ENCODE results near the gene CDK2AP2. TPM values are rescaled to one million over a fixed set of nuclear protein-coding genes. Genes with fewer than 3 reads are reported as not detected.

CDK2AP2 gene
- total RNA-seq, 1 donor from 2014 or later, result 45.0 TPM

DNA sequence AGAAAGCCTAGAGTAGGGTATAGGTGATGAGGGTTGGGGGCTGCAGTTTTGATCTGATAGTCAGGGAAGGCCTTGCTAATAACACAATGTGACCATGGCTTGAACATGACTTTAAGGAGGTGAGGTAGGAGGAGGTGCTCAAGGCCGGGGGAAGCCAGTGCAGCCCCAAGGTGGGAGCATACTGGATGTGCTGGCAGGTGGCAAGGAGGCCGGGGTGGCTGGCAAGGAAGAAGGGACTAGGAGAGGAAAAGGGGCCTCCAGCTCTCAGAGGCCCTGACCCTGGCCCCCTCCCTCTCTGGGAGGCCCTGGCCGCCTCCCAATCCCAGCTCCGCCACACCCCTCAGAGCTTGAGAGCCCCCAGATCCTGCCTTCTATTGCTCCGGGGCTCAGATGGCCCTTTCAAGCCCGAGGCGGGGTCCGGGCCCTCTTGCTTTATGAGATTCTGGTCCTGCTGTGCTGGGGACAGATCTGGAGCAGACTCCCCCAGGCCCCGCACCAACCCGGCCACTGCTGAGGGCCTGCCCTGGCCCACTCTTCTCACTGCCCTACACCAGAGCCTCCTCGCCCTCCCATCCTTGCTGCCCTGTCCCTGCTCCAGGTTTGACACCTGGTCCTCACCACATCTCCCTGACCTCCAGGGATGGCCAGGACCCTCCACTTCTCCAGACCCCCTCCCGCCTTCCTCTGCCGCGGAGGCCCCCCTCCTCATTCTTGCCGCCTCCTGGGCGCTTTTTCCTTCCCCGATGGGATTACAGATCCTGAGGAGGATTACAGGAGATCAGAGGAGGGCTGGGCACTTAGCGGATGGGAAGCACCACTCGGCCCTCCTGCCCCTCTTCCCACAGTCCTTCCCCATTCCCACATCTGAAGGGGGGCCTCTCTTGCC lies 4.6 kb downstream of the CDK2AP2 start:
- Mint-ChIP-seq H3K4me1 (ENCODE audit: low read depth, unreplicated experiment) (peaks cover 8% of the 10 kb centered on the region), H3K36me3 (ENCODE audit: low read depth, unreplicated experiment) (peaks cover 14% of the 10 kb centered on the region), H3K4me3 (ENCODE audit: unreplicated experiment) (peak overlapping the region; percentile 81), H3K9me3 (ENCODE audit: unreplicated experiment) (no peaks in the 10 kb centered on the region), H3K27ac (ENCODE audit: unreplicated experiment) (peak overlapping the region; percentile 18), H3K27me3 (ENCODE audit: low read depth, unreplicated experiment) (no peaks in the 10 kb centered on the region)
- no peaks in the 10 kb centered on the region for H3K27me3 ChIP-seq (ENCODE audit: insufficient read depth, low read length)
- peak overlapping the region; percentile 29 for H3K27ac ChIP-seq (ENCODE audit: low read depth, low read length)
- H4K20me1 ChIP-seq (ENCODE audit: insufficient read depth, low read length), result peaks cover 46% of the 10 kb centered on the region
- peak overlapping the region; percentile 85 for H3K9ac ChIP-seq (ENCODE audit: low read length)
- TF ChIP-seq CTCF (IDR thresholded peaks at IDR 0.05; ENCODE audit: insufficient read depth, low read depth, low read length) (no peak), EZH2 (IDR thresholded peaks at IDR 0.05; ENCODE audit: insufficient read depth, low read length) (no peak)
- peak overlapping the region; percentile 78 for H3K4me3 ChIP-seq (ENCODE audit: insufficient read depth, low read depth, low read length)
- no peak for DNase-seq (ENCODE audit: low read depth)
- peaks cover 35% of the 10 kb centered on the region for H3K4me1 ChIP-seq (ENCODE audit: insufficient read depth, low read length)
- H3K36me3 ChIP-seq (ENCODE audit: insufficient read depth, low read length), result peaks cover 2% of the 10 kb centered on the region
- H3K4me2 ChIP-seq (ENCODE audit: low read length), result peak overlapping the region; percentile 87
- no peak overlapping the region for H2AFZ ChIP-seq (ENCODE audit: low read depth, low read length)
- no peaks in the 10 kb centered on the region for H3K9me3 ChIP-seq (ENCODE audit: insufficient read depth, low read depth, low read length)
- H3K79me2 ChIP-seq (ENCODE audit: insufficient read depth, low read length), result peaks cover 32% of the 10 kb centered on the region
- no peak for FAIRE-seq

- H3K27ac Mint-ChIP-seq (ENCODE audit: unreplicated experiment), result no peak overlapping the region
- H3K9me3 Mint-ChIP-seq (ENCODE audit: unreplicated experiment), result no peaks in the 10 kb centered on the region
- FAIRE-seq (no peak), DNase-seq (ENCODE audit: low read depth) (no peak)
- H3K4me2 ChIP-seq (ENCODE audit: low read length), result peak overlapping the region; percentile 87
- no peak overlapping the region for H3K4me3 ChIP-seq (ENCODE audit: insufficient read depth, low read depth, low read length)
- no peak overlapping the region for H3K9ac ChIP-seq (ENCODE audit: low read length)
- H3K79me2 ChIP-seq (ENCODE audit: insufficient read depth, low read length), result peaks cover 30% of the 10 kb centered on the region
- H3K36me3 Mint-ChIP-seq (ENCODE audit: low read depth, unreplicated experiment), result peaks cover 14% of the 10 kb centered on the region
- no peak overlapping the region for H2AFZ ChIP-seq (ENCODE audit: low read depth, low read length)
- peaks cover 32% of the 10 kb centered on the region for H3K4me1 ChIP-seq (ENCODE audit: insufficient read depth, low read length)
- H3K27me3 ChIP-seq (ENCODE audit: insufficient read depth, low read length), result no peaks in the 10 kb centered on the region
- no peak overlapping the region for H3K27ac ChIP-seq (ENCODE audit: low read depth, low read length)
- peaks cover 8% of the 10 kb centered on the region for H3K4me1 Mint-ChIP-seq (ENCODE audit: low read depth, unreplicated experiment)
- H3K27me3 Mint-ChIP-seq (ENCODE audit: low read depth, unreplicated experiment), result no peaks in the 10 kb centered on the region
- H4K20me1 ChIP-seq (ENCODE audit: insufficient read depth, low read length), result peaks cover 43% of the 10 kb centered on the region
- peak overlapping the region; percentile 58 for H3K4me3 Mint-ChIP-seq (ENCODE audit: unreplicated experiment)
- peaks cover 2% of the 10 kb centered on the region for H3K36me3 ChIP-seq (ENCODE audit: insufficient read depth, low read length)
- no peaks in the 10 kb centered on the region for H3K9me3 ChIP-seq (ENCODE audit: insufficient read depth, low read depth, low read length)
- TF ChIP-seq CTCF (IDR thresholded peaks at IDR 0.05; ENCODE audit: insufficient read depth, low read depth, low read length) (no peak), EZH2 (IDR thresholded peaks at IDR 0.05; ENCODE audit: insufficient read depth, low read length) (no peak)
Measured at GRCh38 chr11:67502328-67502979, 5.5 kb downstream of the CDK2AP2 start.

Data from astrocyte (in vitro differentiated cells and primary cell).